Mammary epithelial cell (primary cell): ENCODE results near the gene DNAJC3.

Experiments used
- CTCF ChIP-seq, 2 donors: IDR thresholded peaks in 1 of 2; conservative IDR thresholded peaks in 1 of 2; 2 replicates each; pipeline ENCODE4 v1.5.1; 2011 to 2012; ENCODE audit warnings: inconsistent platforms in 2 of 2, low read length in 2 of 2, mild to moderate bottlenecking in 2 of 2, control low read depth in 1 of 2, low read depth in 1 of 2; ENCODE audit not compliant: insufficient read depth in 1 of 2; ENCODE audit errors: extremely low read depth in 1 of 2
- EZH2 ChIP-seq: IDR thresholded peaks from 2 replicates; pipeline ENCODE4 v1.6.1; 2012; ENCODE audit warnings: low read length, inconsistent platforms, borderline replicate concordance

- TF ChIP-seq CTCF (conservative IDR thresholded peaks at IDR 0.05 in 1 of 2, IDR thresholded peaks at IDR 0.05 in 1 of 2; ENCODE audit: extremely low read depth in 1 of 2, insufficient read depth in 1 of 2, low read depth in 1 of 2, low read length in 2 of 2) (no peak), EZH2 (no peak)
Measured at GRCh38 chr13:95814495-95814894, 137.6 kb downstream of the DNAJC3 start.
